ENCODE measurements around the gene ATM. TPM values are rescaled to one million over a fixed set of nuclear protein-coding genes. Genes with fewer than 3 reads are reported as not detected.

ATM gene
- total RNA-seq, 6 experiments from 2014 or later, result 42.0 to 50.5 (median 47.3) TPM

- TF ChIP-seq, protein P1, sequence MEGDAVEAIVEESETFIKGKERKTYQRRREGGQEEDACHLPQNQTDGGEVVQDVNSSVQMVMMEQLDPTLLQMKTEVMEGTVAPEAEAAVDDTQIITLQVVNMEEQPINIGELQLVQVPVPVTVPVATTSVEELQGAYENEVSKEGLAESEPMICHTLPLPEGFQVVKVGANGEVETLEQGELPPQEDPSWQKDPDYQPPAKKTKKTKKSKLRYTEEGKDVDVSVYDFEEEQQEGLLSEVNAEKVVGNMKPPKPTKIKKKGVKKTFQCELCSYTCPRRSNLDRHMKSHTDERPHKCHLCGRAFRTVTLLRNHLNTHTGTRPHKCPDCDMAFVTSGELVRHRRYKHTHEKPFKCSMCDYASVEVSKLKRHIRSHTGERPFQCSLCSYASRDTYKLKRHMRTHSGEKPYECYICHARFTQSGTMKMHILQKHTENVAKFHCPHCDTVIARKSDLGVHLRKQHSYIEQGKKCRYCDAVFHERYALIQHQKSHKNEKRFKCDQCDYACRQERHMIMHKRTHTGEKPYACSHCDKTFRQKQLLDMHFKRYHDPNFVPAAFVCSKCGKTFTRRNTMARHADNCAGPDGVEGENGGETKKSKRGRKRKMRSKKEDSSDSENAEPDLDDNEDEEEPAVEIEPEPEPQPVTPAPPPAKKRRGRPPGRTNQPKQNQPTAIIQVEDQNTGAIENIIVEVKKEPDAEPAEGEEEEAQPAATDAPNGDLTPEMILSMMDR (IDR thresholded peaks at IDR 0.05), result no peak
- DNase-seq, result no peak
- Mint-ChIP-seq H3K27me3 (ENCODE audit: insufficient read depth) (peaks cover 3% of the 10 kb centered on the region; the same call in 1 of the 2 replicates), H3K36me3 (ENCODE audit: low read depth) (peaks cover 15% of the 10 kb centered on the region), H3K9me3 (no peaks in the 10 kb centered on the region), H3K4me1 (ENCODE audit: low read depth) (peaks cover 41% of the 10 kb centered on the region), H3K4me3 (no peak overlapping the region), H3K27ac (no peak overlapping the region; the same call in 1 of the 2 replicates)
These were observed 825 bp upstream of the ATM start for GRCh38 chr11:108221911-108222573.

- Mint-ChIP-seq H3K36me3 (ENCODE audit: low read depth) (peaks cover 25% of the 10 kb centered on the region), H3K27me3 (ENCODE audit: insufficient read depth) (peaks cover 3% of the 10 kb centered on the region; the same call in 1 of the 2 replicates), H3K27ac (no peak overlapping the region), H3K4me3 (no peak overlapping the region), H3K4me1 (ENCODE audit: low read depth) (peaks cover 46% of the 10 kb centered on the region), H3K9me3 (no peaks in the 10 kb centered on the region)
- TF ChIP-seq, protein P1 (IDR thresholded peaks at IDR 0.05), result no peak
- DNase-seq, result no peak
These were observed 682 bp downstream of the ATM start for GRCh38 chr11:108223348-108224149.

DNA sequence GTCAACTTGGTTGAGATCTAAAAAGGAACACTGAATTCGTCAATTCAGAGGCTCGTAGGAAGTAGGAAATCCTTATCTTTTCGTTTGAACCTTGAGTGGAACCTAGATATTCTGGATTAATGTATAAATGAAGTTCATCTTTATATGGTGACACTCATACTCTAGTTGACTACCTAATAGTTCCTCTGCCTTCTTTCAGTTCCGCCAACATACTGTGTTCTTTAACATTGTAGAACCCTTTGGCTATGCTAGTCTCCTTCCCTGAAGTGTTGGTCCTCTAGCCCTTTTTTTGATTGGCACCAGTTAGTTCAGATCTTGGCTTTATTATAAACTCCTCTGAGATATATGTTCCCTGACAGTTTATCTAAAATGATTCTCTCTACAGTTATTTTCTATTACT, 1.5 kb downstream of the ATM start:
- Mint-ChIP-seq H3K27ac (no peak overlapping the region), H3K4me1 (ENCODE audit: low read depth) (peaks cover 44% of the 10 kb centered on the region), H3K36me3 (ENCODE audit: low read depth) (peaks cover 26% of the 10 kb centered on the region), H3K4me3 (no peak overlapping the region), H3K9me3 (no peaks in the 10 kb centered on the region), H3K27me3 (ENCODE audit: insufficient read depth) (peaks cover 3% of the 10 kb centered on the region; the same call in 1 of the 2 replicates)
- TF ChIP-seq, protein P1 (IDR thresholded peaks at IDR 0.05), result no peak
- DNase-seq, result no peak

- no peaks in the 10 kb centered on the region for H3K9me3 Mint-ChIP-seq
- TF ChIP-seq, protein P1 (IDR thresholded peaks at IDR 0.05), result no peak
- no peak overlapping the region for H3K27ac Mint-ChIP-seq
- no peak for DNase-seq
- peaks cover 2% of the 10 kb centered on the region; the same call in 1 of the 2 replicates for H3K27me3 Mint-ChIP-seq (ENCODE audit: insufficient read depth)
- no peak overlapping the region; the same call in 1 of the 2 replicates for H3K4me3 Mint-ChIP-seq
- peaks cover 26% of the 10 kb centered on the region for H3K36me3 Mint-ChIP-seq (ENCODE audit: low read depth)
- H3K4me1 Mint-ChIP-seq (ENCODE audit: low read depth), result peaks cover 36% of the 10 kb centered on the region
These were observed 2.3 kb downstream of the ATM start for GRCh38 chr11:108224911-108225786.

GRCh38 chr11:108226036-108226435, 3.2 kb downstream of the ATM start:
- TF ChIP-seq, protein P1 (IDR thresholded peaks at IDR 0.05), result no peak
- Mint-ChIP-seq H3K36me3 (ENCODE audit: low read depth) (peaks cover 26% of the 10 kb centered on the region), H3K4me1 (ENCODE audit: low read depth) (peaks cover 27% of the 10 kb centered on the region), H3K27ac (no peak overlapping the region; the same call in 1 of the 2 replicates), H3K4me3 (no peak overlapping the region), H3K27me3 (ENCODE audit: insufficient read depth) (peaks cover 2% of the 10 kb centered on the region; the same call in 1 of the 2 replicates), H3K9me3 (no peaks in the 10 kb centered on the region)
- DNase-seq, result no peak
